Sigmoid colon (tissue), 4 donors: ENCODE measurements around the gene CT45A8.
"Not testable (repeated sequence)": the region's sequence is repeated elsewhere in the genome, so short reads cannot be mapped to it uniquely, and the experiment has no call there.

Source experiments
- EP300 ChIP-seq, 4 donors: sonication (generic); formaldehyde crosslinking; IDR thresholded peaks; one replicate each; pipeline ENCODE4 v1.6.1; 2017; ENCODE audit warnings: antibody characterized with exemption in 4 of 4
- POLR2A ChIP-seq, 2 donors: fragments of 450-650 bp; IDR thresholded peaks; one replicate each; pipeline ENCODE4 v1.6.1; 2016; ENCODE audit warnings: antibody characterized with exemption in 2 of 2, mild to moderate bottlenecking in 2 of 2, moderate library complexity in 2 of 2
- TF ChIP-seq, protein P1 (sequence below), 4 experiments: fragments of 450-650 bp in 3 of 4; fragments of 200-600 bp in 1 of 4; IDR thresholded peaks; one replicate each; pipeline ENCODE4 v1.5.1; 2016 to 2019; ENCODE audit warnings: antibody characterized with exemption in 4 of 4, mild to moderate bottlenecking in 3 of 4, moderate library complexity in 2 of 4

DNA sequence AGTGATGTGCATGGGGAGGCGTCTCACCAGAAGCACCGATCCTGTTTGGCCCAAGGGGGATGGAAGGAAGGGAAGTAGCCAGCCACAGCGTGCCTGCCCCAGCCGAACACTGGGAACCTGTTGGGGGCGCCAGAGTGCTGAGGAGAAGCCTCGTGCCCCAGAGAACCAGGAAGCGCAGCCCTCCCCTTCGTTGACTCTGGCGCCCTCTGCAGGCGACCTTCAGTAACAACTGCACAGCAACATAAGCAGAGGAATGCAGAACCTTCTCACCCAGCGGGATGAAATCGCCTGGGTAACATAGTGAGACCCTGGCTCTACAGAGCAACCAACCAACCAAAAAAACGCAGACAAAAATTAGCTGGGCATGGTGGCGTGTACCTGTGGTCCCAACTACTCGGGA is 34.6 kb upstream of the CT45A8 start:
- not testable (repeated sequence) for TF ChIP-seq POLR2A, EP300 (IDR thresholded peaks at IDR 0.05)
- TF ChIP-seq, protein P1, sequence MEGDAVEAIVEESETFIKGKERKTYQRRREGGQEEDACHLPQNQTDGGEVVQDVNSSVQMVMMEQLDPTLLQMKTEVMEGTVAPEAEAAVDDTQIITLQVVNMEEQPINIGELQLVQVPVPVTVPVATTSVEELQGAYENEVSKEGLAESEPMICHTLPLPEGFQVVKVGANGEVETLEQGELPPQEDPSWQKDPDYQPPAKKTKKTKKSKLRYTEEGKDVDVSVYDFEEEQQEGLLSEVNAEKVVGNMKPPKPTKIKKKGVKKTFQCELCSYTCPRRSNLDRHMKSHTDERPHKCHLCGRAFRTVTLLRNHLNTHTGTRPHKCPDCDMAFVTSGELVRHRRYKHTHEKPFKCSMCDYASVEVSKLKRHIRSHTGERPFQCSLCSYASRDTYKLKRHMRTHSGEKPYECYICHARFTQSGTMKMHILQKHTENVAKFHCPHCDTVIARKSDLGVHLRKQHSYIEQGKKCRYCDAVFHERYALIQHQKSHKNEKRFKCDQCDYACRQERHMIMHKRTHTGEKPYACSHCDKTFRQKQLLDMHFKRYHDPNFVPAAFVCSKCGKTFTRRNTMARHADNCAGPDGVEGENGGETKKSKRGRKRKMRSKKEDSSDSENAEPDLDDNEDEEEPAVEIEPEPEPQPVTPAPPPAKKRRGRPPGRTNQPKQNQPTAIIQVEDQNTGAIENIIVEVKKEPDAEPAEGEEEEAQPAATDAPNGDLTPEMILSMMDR (IDR thresholded peaks at IDR 0.05): not testable (repeated sequence)
